GM12865 (cell line): Measurements from ENCODE around the gene MEOX1.
"Not testable (repeated sequence)": the region's sequence is repeated elsewhere in the genome, so short reads cannot be mapped to it uniquely, and the experiment has no call there.

ENCODE experiments used
- DNase-seq: peaks from one replicate; pipeline ENCODE4 v3.0.0; 2010; ENCODE audit warnings: low read depth
- H3K4me3 ChIP-seq: 2 replicates; pipeline ENCODE4 v1.5.1; 2011; ENCODE audit warnings: mild to moderate bottlenecking, low read depth, low read length, control low read depth
- CTCF ChIP-seq: IDR thresholded peaks from 2 replicates; pipeline ENCODE4 v1.5.1; 2011; ENCODE audit warnings: low read length, control low read depth, low read depth, inconsistent platforms; ENCODE audit not compliant: insufficient read depth; ENCODE audit errors: missing control alignments

The MEOX1 gene

GRCh38 chr17:43694081-43694870, 32.6 kb upstream of the MEOX1 start:
- peak; percentile 85 for TF ChIP-seq CTCF
- H3K4me3 ChIP-seq, result no peak overlapping the region
- DNase-seq, result peak; percentile 88

- no peak for DNase-seq
- no peak overlapping the region for H3K4me3 ChIP-seq
- TF ChIP-seq CTCF, result no peak
Measured at GRCh38 chr17:43691317-43691693, 29.6 kb upstream of the MEOX1 start.

GRCh38 chr17:43690624-43691316, 29.0 kb upstream of the MEOX1 start:
- H3K4me3 ChIP-seq, result no peak overlapping the region
- no peak for DNase-seq
- TF ChIP-seq CTCF, result no peak

GRCh38 chr17:43689814-43690213, 28.1 kb upstream of the MEOX1 start:
- DNase-seq, result no peak
- TF ChIP-seq CTCF, result no peak
- H3K4me3 ChIP-seq, result no peak overlapping the region

GRCh38 chr17:43689131-43689530, 27.4 kb upstream of the MEOX1 start:
- H3K4me3 ChIP-seq, result no peak overlapping the region
- DNase-seq, result no peak
- TF ChIP-seq CTCF, result no peak

GRCh38 chr17:43686957-43687356, 25.2 kb upstream of the MEOX1 start:
- H3K4me3 ChIP-seq, DNase-seq: not testable (repeated sequence)

GRCh38 chr17:43683928-43684653, 22.4 kb upstream of the MEOX1 start:
- no peak overlapping the region for H3K4me3 ChIP-seq
- DNase-seq, result no peak
- TF ChIP-seq CTCF, result no peak
